HG02840 (cell line): Measurements from ENCODE around the gene CARHSP1.
"Not testable (repeated sequence)": the region's sequence is repeated elsewhere in the genome, so short reads cannot be mapped to it uniquely, and the experiment has no call there.

Experiments used
- ATAC-seq: cut with Tn5 transposase; IDR thresholded peaks from one replicate; pipeline ENCODE4 v1.9.1; 2021; ENCODE audit warnings: mild to moderate bottlenecking, moderate library complexity, moderate number of reproducible peaks; ENCODE audit not compliant: unreplicated experiment, low FRiP score

CARHSP1 gene

GRCh38 chr16:8804313-8804712 lies 64.5 kb downstream of the CARHSP1 start:
- no peak for ATAC-seq

DNA sequence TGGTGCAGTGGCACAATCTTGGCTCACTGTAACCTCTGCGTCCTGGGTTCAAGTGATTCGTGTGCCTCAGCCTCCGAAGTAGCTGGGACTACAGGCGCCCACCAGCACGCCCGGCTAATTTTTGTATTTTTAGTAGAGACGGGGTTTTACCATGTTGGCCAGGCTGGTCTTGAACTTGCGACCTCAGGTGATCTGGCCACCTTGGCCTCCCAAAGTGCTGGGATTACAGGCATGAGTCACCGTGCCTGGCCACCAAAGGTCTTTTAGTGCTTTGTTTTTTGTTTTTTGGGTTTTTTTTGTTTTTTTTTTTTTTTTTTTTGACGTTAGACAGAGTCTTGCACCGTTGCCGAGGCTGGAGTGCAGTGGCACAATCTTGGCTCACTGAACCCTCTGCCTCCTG lies 65.1 kb downstream of the CARHSP1 start:
- ATAC-seq: not testable (repeated sequence)
